Spleen (tissue), 7 donors: ENCODE data around the gene EID3.

Experiments used
- POLR2A ChIP-seq, 3 donors: fragments of 450-650 bp; IDR thresholded peaks; one replicate each; pipeline ENCODE4 v1.5.1; 2017; ENCODE audit warnings: antibody characterized with exemption in 3 of 3, mild to moderate bottlenecking in 1 of 3
- TF ChIP-seq, protein P1 (sequence below), 11 experiments: fragments of 200-600 bp in 7 of 11; fragments of 450-650 bp in 4 of 11; sonication (generic) in 4 of 11; IDR thresholded peaks in 8 of 11; conservative IDR thresholded peaks in 3 of 11; 1 replicate in 7 of 11; 2 replicates in 4 of 11; pipeline versions ENCODE4 v1.4.0 to v1.8.0; 2016 to 2021; ENCODE audit warnings: antibody characterized with exemption in 11 of 11, inconsistent platforms in 4 of 11, mild to moderate bottlenecking in 1 of 11
- donor health status: DM: no; HTN: no; CAD: no; lungs with moderate emphysema.
- donor health status: DM: no; HTN: no; CAD: no.
- donor health status: DM: no; HTN: no; CAD: no.

DNA sequence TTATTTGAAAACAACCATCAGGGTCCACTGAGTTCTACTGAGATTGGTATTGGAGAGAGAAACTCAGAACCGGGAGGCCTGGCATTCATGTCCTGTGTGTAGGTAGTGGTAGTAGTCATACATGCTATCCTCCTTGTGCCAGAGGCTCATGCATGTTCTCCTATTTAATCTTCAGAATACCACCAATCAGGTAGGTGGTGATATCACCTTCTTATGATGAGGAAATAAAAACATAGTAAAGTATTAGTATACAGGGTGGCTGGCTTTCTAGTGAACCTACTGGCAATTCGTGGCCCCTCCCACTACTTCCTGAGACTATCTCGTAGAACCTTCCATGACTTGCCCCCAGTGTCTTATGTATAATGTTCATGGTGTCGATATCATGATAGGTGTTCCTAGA, 40.5 kb upstream of the EID3 start:
- TF ChIP-seq, protein P1, sequence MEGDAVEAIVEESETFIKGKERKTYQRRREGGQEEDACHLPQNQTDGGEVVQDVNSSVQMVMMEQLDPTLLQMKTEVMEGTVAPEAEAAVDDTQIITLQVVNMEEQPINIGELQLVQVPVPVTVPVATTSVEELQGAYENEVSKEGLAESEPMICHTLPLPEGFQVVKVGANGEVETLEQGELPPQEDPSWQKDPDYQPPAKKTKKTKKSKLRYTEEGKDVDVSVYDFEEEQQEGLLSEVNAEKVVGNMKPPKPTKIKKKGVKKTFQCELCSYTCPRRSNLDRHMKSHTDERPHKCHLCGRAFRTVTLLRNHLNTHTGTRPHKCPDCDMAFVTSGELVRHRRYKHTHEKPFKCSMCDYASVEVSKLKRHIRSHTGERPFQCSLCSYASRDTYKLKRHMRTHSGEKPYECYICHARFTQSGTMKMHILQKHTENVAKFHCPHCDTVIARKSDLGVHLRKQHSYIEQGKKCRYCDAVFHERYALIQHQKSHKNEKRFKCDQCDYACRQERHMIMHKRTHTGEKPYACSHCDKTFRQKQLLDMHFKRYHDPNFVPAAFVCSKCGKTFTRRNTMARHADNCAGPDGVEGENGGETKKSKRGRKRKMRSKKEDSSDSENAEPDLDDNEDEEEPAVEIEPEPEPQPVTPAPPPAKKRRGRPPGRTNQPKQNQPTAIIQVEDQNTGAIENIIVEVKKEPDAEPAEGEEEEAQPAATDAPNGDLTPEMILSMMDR (IDR thresholded peaks at IDR 0.05 in 8 of 11, conservative IDR thresholded peaks at IDR 0.05 in 3 of 11) = no peak
- no peak for TF ChIP-seq POLR2A (IDR thresholded peaks at IDR 0.05)
